IMR-90 (cell line): ENCODE results near the gene BUD23. TPM values are rescaled to one million over a fixed set of nuclear protein-coding genes. Genes with fewer than 3 reads are reported as not detected.

Experiments
- ATAC-seq: fragments of 200-7000 bp; cut with Tn5 transposase; 2 replicates; pipeline ENCODE4 v1.9.1; 2020; ENCODE audit warnings: low read depth, mild to moderate bottlenecking, moderate library complexity
- BruUV-seq: library from RNA; stranded (reverse); fragments of 400-500 nt; replicated peaks from 2 replicates; lab custom pipeline; 2021; lab: Mats Ljungman, UMichigan
- CTCF ChIA-PET: fragments of 300-600 bp; formaldehyde crosslinking; extraction: SDS; loops from one replicate; lab custom pipeline; 2021; ENCODE audit warnings: antibody characterized with exemption; lab: Yijun Ruan, JAX
- POLR2A ChIA-PET: fragments of 300-600 bp; sonication (Branson Sonifier 250); formaldehyde crosslinking; loops from one replicate; lab custom pipeline; 2022; ENCODE audit warnings: antibody characterized with exemption; ENCODE audit not compliant: unreplicated experiment; lab: Charles Lee
- DNase-seq: peaks from one replicate; pipeline ENCODE4 v3.0.0; 2013
- H2AFZ ChIP-seq: replicated peaks from 2 replicates; pipeline ENCODE3; 2013; ENCODE audit warnings: low read length, mild to moderate bottlenecking; ENCODE audit not compliant: poor library complexity
- H2AK5ac ChIP-seq: 2 replicates; pipeline ENCODE4 v1.6.1; 2013; ENCODE audit warnings: low read depth, low read length, inconsistent platforms
- H2AK9ac ChIP-seq: replicated peaks from 2 replicates; pipeline ENCODE3; 2013; ENCODE audit warnings: mild to moderate bottlenecking, low read depth, low read length, moderate library complexity; ENCODE audit not compliant: poor library complexity
- H2BK120ac ChIP-seq: 2 replicates; pipeline ENCODE4 v1.6.1; 2013; ENCODE audit warnings: low read depth, low read length, inconsistent platforms
- H2BK15ac ChIP-seq: 3 replicates; pipeline ENCODE4 v1.6.1; 2013; ENCODE audit warnings: low read depth, low read length, inconsistent platforms
- H2BK20ac ChIP-seq: 2 replicates; pipeline ENCODE4 v1.6.1; 2013; ENCODE audit warnings: low read depth, mild to moderate bottlenecking, inconsistent platforms, low read length, moderate library complexity
- H2BK5ac ChIP-seq: 2 replicates; pipeline ENCODE4 v1.6.1; 2013; ENCODE audit warnings: mild to moderate bottlenecking, low read depth, low read length, inconsistent platforms; ENCODE audit not compliant: poor library complexity, severe bottlenecking
- H3K14ac ChIP-seq: replicated peaks from 2 replicates; pipeline ENCODE4 v1.6.1; 2013; ENCODE audit warnings: low read depth, low read length, inconsistent platforms
- H3K18ac ChIP-seq: 2 replicates; pipeline ENCODE4 v1.6.1; 2013; ENCODE audit warnings: low read depth, low read length, control low read depth
- H3K23ac ChIP-seq: 2 replicates; pipeline ENCODE4 v1.6.1; 2013; ENCODE audit warnings: low read depth, low read length, inconsistent platforms
- H3K27ac ChIP-seq: 2 replicates; pipeline ENCODE4 v1.5.1; 2013; ENCODE audit warnings: mild to moderate bottlenecking, control low read depth, low read length; ENCODE audit not compliant: insufficient read depth
- H3K27me3 ChIP-seq: 2 replicates; pipeline ENCODE4 v1.6.1; 2013; ENCODE audit warnings: low read length; ENCODE audit not compliant: control insufficient read depth, insufficient read depth
- H3K36me3 ChIP-seq: 2 replicates; pipeline ENCODE4 v1.6.1; 2013; ENCODE audit warnings: low read length, mixed read lengths; ENCODE audit not compliant: control insufficient read depth, insufficient read depth
- H3K4ac ChIP-seq: 2 replicates; pipeline ENCODE4 v1.6.1; 2013; ENCODE audit warnings: low read depth, low read length, inconsistent platforms
- H3K4me1 ChIP-seq: 2 replicates; pipeline ENCODE4 v1.6.1; 2013; ENCODE audit warnings: low read length, mixed read lengths; ENCODE audit not compliant: control insufficient read depth, insufficient read depth
- H3K4me2 ChIP-seq: 2 replicates; pipeline ENCODE4 v1.6.1; 2013; ENCODE audit warnings: low read depth, mild to moderate bottlenecking, control low read depth, low read length, moderate library complexity
- H3K4me3 ChIP-seq: 2 replicates; pipeline ENCODE4 v1.5.1; 2013; ENCODE audit warnings: low read depth, mild to moderate bottlenecking, control low read depth, low read length, moderate library complexity; ENCODE audit not compliant: insufficient read depth
- H3K56ac ChIP-seq: 2 replicates; pipeline ENCODE4 v1.6.1; 2013; ENCODE audit warnings: low read length, inconsistent platforms; ENCODE audit not compliant: insufficient read depth; ENCODE audit errors: extremely low read depth
- H3K79me1 ChIP-seq, 2 experiments: 2 replicates each; pipeline ENCODE4 v1.6.1; 2013; ENCODE audit warnings: low read length in 2 of 2, inconsistent platforms in 1 of 2, low read depth in 1 of 2
- H3K9ac ChIP-seq: 2 replicates; pipeline ENCODE4 v1.6.1; 2013; ENCODE audit warnings: low read depth, low read length, control low read depth
- H3K9me1 ChIP-seq: 2 replicates; pipeline ENCODE4 v1.6.1; 2013; ENCODE audit warnings: low read length, inconsistent platforms; ENCODE audit not compliant: insufficient read depth
- H3K9me3 ChIP-seq: 2 replicates; pipeline ENCODE4 v1.6.1; 2013; ENCODE audit warnings: low read length; ENCODE audit not compliant: control insufficient read depth, insufficient read depth
- H4K20me1 ChIP-seq: 2 replicates; pipeline ENCODE4 v1.6.1; 2013; ENCODE audit warnings: low read length, inconsistent platforms; ENCODE audit not compliant: insufficient read depth
- H4K5ac ChIP-seq: 2 replicates; pipeline ENCODE4 v1.6.1; 2013; ENCODE audit warnings: mild to moderate bottlenecking, low read depth, low read length, control low read depth
- H4K8ac ChIP-seq, 2 experiments: 2 replicates each; pipeline ENCODE4 v1.6.1; 2013; ENCODE audit warnings: low read depth in 2 of 2, low read length in 2 of 2, control low read depth in 1 of 2, inconsistent platforms in 1 of 2
- H4K91ac ChIP-seq: 2 replicates; pipeline ENCODE4 v1.6.1; 2013; ENCODE audit warnings: low read depth, low read length, inconsistent platforms; ENCODE audit not compliant: insufficient read depth
- BHLHE40 ChIP-seq: fragments of 150-350 bp; IDR thresholded peaks from 2 replicates; pipeline ENCODE4 v1.6.1; 2016; ENCODE audit warnings: mild to moderate bottlenecking, low read depth, low read length
- CEBPB ChIP-seq: IDR thresholded peaks from 2 replicates; pipeline ENCODE4 v1.6.1; 2012; ENCODE audit warnings: low read depth, low read length, improper control_type of control experiment
- CHD1 ChIP-seq: IDR thresholded peaks from 2 replicates; pipeline ENCODE4 v1.6.1; 2012; ENCODE audit warnings: low read depth, low read length, improper control_type of control experiment
- FOS ChIP-seq: fragments of 150-350 bp; IDR thresholded peaks from 2 replicates; pipeline ENCODE4 v1.6.1; 2016; ENCODE audit warnings: low read depth, low read length
- MAFK ChIP-seq: IDR thresholded peaks from 2 replicates; pipeline ENCODE4 v1.6.1; 2012; ENCODE audit warnings: low read depth, low read length, improper control_type of control experiment
- MAZ ChIP-seq: IDR thresholded peaks from 2 replicates; pipeline ENCODE4 v1.6.1; 2012; ENCODE audit warnings: low read depth, mild to moderate bottlenecking, low read length, improper control_type of control experiment, moderate library complexity, borderline replicate concordance
- MXI1 ChIP-seq: IDR thresholded peaks from 2 replicates; pipeline ENCODE4 v1.6.1; 2012; ENCODE audit warnings: low read depth, mild to moderate bottlenecking, low read length, moderate library complexity, borderline replicate concordance
- NFE2L2 ChIP-seq: fragments of 150-350 bp; IDR thresholded peaks from 2 replicates; pipeline ENCODE4 v1.6.1; 2016; ENCODE audit warnings: low read depth, mild to moderate bottlenecking, low read length
- POLR2A ChIP-seq: IDR thresholded peaks from 2 replicates; pipeline ENCODE4 v1.6.1; 2012; ENCODE audit warnings: mild to moderate bottlenecking, low read depth, low read length
- RAD21 ChIP-seq: IDR thresholded peaks from 2 replicates; pipeline ENCODE4 v1.6.1; 2012; ENCODE audit warnings: low read length, improper control_type of control experiment
- RCOR1 ChIP-seq: IDR thresholded peaks from 2 replicates; pipeline ENCODE4 v1.6.1; 2012; ENCODE audit warnings: mild to moderate bottlenecking, low read length, improper control_type of control experiment; ENCODE audit not compliant: insufficient replicate concordance
- RFX5 ChIP-seq: IDR thresholded peaks from 2 replicates; pipeline ENCODE4 v1.8.0; 2012; ENCODE audit warnings: low read depth, mild to moderate bottlenecking, low read length, moderate library complexity
- SMC3 ChIP-seq: fragments of 150-350 bp; IDR thresholded peaks from 2 replicates; pipeline ENCODE4 v1.6.1; 2016; ENCODE audit warnings: low read depth, mild to moderate bottlenecking, antibody characterized with exemption, low read length, moderate library complexity
- USF2 ChIP-seq: fragments of 150-350 bp; IDR thresholded peaks from 2 replicates; pipeline ENCODE4 v1.6.1; 2017; ENCODE audit warnings: mild to moderate bottlenecking, antibody characterized with exemption, low read length, low read depth
- WGBS, 2 experiments: methylation state at CpG; one replicate each; pipeline versions ENCODE4 v1.1.5 to v1.1.7; 2013; ENCODE audit warnings: missing lambda C conversion rate in 2 of 2; ENCODE audit not compliant: insufficient read length in 1 of 2; ENCODE audit errors: extremely low coverage in 2 of 2; 5-methylcytosine and 5-hydroxymethylcytosine counted together
- dilution Hi-C: fragments of 300-500 bp; cut with HindIII; formaldehyde crosslinking; loops from one replicate; pipeline ENCODE4 v1.14.3; 2018; ENCODE audit warnings: low sequenced_read_pairs; ENCODE audit not compliant: unreplicated experiment
- in situ Hi-C: fragments of 300-500 bp; cut with MboI; formaldehyde crosslinking; loops from 3 replicates; pipeline ENCODE4 v1.14.3; 2019; ENCODE audit warnings: low sequenced_read_pairs, inconsistent platforms, mixed read lengths
- intact Hi-C: fragments of 100-400 bp; cut with micrococcal nuclease; formaldehyde crosslinking; loops from 2 replicates; pipeline ENCODE4 v1.10.0; 2022
- polyA plus RNA-seq, 3 experiments: library from polyadenylated mRNA; depleted of rRNA; stranded (reverse); fragments of >200 nt; gene quantifications; 2 replicates each; pipeline ENCODE4 v1.2.3, GENCODE V29; 2012; ENCODE audit warnings: low replicate concordance in 1 of 3
- total RNA-seq: library from RNA; depleted of rRNA; stranded (reverse); fragments of >200 nt; gene quantifications from 2 replicates; pipeline ENCODE4 v1.2.3, GENCODE V29; 2012
- TF ChIP-seq, protein P1 (sequence below): fragments of 150-350 bp; IDR thresholded peaks from 2 replicates; pipeline ENCODE4 v1.6.1; 2016; ENCODE audit warnings: low read depth, mild to moderate bottlenecking, low read length, moderate library complexity, borderline replicate concordance
- TF ChIP-seq, protein P2 (sequence below): conservative IDR thresholded peaks from 2 replicates; pipeline ENCODE4 v1.5.1; 2012; ENCODE audit warnings: mild to moderate bottlenecking, low read depth, low read length, improper control_type of control experiment

The BUD23 gene
- total and polyA plus RNA-seq, 2 of the 4 experiments (the other 2 are of a cell fraction), result 35.7 to 65.2 TPM

DNA sequence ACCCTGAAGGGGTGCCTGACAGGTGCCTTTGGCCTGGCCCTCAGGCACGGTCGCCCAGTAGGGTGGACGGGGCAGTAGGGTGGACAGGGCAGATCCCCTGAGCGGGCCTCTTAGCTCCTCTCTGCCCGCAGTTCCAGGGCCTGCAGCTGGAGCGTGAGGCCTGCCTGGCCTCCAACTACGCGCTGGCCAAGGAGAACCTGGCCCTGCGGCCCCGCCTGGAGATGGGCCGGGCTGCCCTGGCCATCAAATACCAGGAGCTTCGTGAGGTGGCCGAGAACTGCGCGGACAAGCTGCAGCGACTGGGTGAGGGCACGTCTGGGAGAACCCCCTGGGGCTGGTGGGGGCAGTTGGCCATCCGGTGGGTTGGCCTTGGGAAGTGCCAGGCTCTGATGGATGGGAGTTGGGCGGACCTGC is 14.1 kb upstream of the BUD23 start:
- Histone ChIP-seq H3K27me3 (peaks cover 2% of the 10 kb centered on the region; the same call in 1 of the 2 replicates), H3K9me3 (no peaks in the 10 kb centered on the region), H3K79me1 (peaks cover 0 to 9% of the 10 kb centered on the region in 2 experiments; a peak in 1 of 4 replicates), H2AK5ac (no peak overlapping the region), H4K8ac (no peak overlapping the region), H2AK9ac (no peak overlapping the region), H3K4me2 (peak overlapping the region; percentile 82; the same call in 1 of the 2 replicates), H3K9ac (no peak overlapping the region), H3K36me3 (peaks cover 8% of the 10 kb centered on the region; the same call in 1 of the 2 replicates), H3K18ac (no peak overlapping the region), H3K4me1 (no peaks in the 10 kb centered on the region; the same call in 1 of the 2 replicates), H2BK120ac (no peak overlapping the region), H3K56ac (no peak overlapping the region), H2BK20ac (no peak overlapping the region), H3K14ac (no peak overlapping the region), H2BK5ac (no peak overlapping the region), H4K20me1 (0 out of 2 replicates have a peak, but pooled peaks cover 4% of the 10 kb centered on the region), H3K27ac (no peak overlapping the region), H3K23ac (no peak overlapping the region), H3K4ac (no peak overlapping the region), H3K9me1 (0 out of 2 replicates have a peak, but pooled peaks cover 2% of the 10 kb centered on the region), H4K91ac (no peak overlapping the region), H2BK15ac (no peak overlapping the region), H3K4me3 (no peak overlapping the region), H4K5ac (no peak overlapping the region), H2AFZ (peak overlapping the region; percentile 46)
- no peak for TF ChIP-seq USF2
- no peak for TF ChIP-seq RAD21
- no peak for TF ChIP-seq NFE2L2
- TF ChIP-seq, protein P1, sequence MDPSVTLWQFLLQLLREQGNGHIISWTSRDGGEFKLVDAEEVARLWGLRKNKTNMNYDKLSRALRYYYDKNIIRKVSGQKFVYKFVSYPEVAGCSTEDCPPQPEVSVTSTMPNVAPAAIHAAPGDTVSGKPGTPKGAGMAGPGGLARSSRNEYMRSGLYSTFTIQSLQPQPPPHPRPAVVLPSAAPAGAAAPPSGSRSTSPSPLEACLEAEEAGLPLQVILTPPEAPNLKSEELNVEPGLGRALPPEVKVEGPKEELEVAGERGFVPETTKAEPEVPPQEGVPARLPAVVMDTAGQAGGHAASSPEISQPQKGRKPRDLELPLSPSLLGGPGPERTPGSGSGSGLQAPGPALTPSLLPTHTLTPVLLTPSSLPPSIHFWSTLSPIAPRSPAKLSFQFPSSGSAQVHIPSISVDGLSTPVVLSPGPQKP, result no peak
- no peak for TF ChIP-seq MAFK
- TF ChIP-seq SMC3, result no peak
- no peak for TF ChIP-seq MAZ
- no peak for TF ChIP-seq MXI1
- TF ChIP-seq BHLHE40, result no peak
- TF ChIP-seq POLR2A, result no peak
- no peak for TF ChIP-seq CEBPB
- TF ChIP-seq CHD1, result no peak
- TF ChIP-seq RCOR1, result no peak
- TF ChIP-seq, protein P2, sequence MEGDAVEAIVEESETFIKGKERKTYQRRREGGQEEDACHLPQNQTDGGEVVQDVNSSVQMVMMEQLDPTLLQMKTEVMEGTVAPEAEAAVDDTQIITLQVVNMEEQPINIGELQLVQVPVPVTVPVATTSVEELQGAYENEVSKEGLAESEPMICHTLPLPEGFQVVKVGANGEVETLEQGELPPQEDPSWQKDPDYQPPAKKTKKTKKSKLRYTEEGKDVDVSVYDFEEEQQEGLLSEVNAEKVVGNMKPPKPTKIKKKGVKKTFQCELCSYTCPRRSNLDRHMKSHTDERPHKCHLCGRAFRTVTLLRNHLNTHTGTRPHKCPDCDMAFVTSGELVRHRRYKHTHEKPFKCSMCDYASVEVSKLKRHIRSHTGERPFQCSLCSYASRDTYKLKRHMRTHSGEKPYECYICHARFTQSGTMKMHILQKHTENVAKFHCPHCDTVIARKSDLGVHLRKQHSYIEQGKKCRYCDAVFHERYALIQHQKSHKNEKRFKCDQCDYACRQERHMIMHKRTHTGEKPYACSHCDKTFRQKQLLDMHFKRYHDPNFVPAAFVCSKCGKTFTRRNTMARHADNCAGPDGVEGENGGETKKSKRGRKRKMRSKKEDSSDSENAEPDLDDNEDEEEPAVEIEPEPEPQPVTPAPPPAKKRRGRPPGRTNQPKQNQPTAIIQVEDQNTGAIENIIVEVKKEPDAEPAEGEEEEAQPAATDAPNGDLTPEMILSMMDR, result no peak
- TF ChIP-seq FOS, result no peak
- TF ChIP-seq RFX5, result no peak
- POLR2A ChIA-PET, result interaction anchor here (0.6 kb wide), 1 partner anchor 11 kb away, joined by 13 read pairs; no protein-coding TSS in a partner anchor
- in situ Hi-C loops (no loop called here), intact Hi-C loops (loop anchor here (5.0 kb wide), 3 partner anchors 42 to 147 kb away; partner anchors contain the start of genes BAZ1B and STX1A), dilution Hi-C loops (no loop called here)
- DNase-seq (no peak), ATAC-seq (no peak)
- no TSS peak for BruUV-seq
- CTCF ChIA-PET, result no interaction called here
- whole genome bisulfite sequencing, 2 experiments, result 82% methylated on average over 7 of the region's 19 CpGs; no CpG with 5 or more reads in 1 of the 2 experiments
